GM19463 (cell line): ENCODE data around the gene FAM20C.

Experiments used
- ATAC-seq: cut with Tn5 transposase; IDR thresholded peaks from one replicate; pipeline ENCODE4 v1.9.1; 2021; ENCODE audit warnings: mild to moderate bottlenecking, moderate library complexity; ENCODE audit not compliant: unreplicated experiment

Gene FAM20C

GRCh38 chr7:300048-300447 is 107.7 kb downstream of the FAM20C start:
- no peak for ATAC-seq

GRCh38 chr7:300546-301290 is 108.3 kb downstream of the FAM20C start:
- ATAC-seq, result no peak

GRCh38 chr7:301291-302053 is 109.1 kb downstream of the FAM20C start:
- no peak for ATAC-seq

- no peak for ATAC-seq
These were observed 110.0 kb downstream of the FAM20C start for GRCh38 chr7:302054-302992.

GRCh38 chr7:303425-303824 is 111.1 kb downstream of the FAM20C start:
- ATAC-seq, result no peak

- ATAC-seq, result no peak
These were observed 111.7 kb downstream of the FAM20C start for GRCh38 chr7:303884-304573.

GRCh38 chr7:304574-305409 is 112.4 kb downstream of the FAM20C start:
- ATAC-seq, result no peak

- ATAC-seq, result no peak
These were observed 113.2 kb downstream of the FAM20C start for GRCh38 chr7:305410-306151.

- no peak for ATAC-seq
These were observed 115.6 kb downstream of the FAM20C start for GRCh38 chr7:307970-308369.

GRCh38 chr7:309586-310228 is 117.3 kb downstream of the FAM20C start:
- no peak for ATAC-seq
